Cerebellar nuclear complex (tissue), 1 donor: ENCODE data around the gene ZNF660.

Experiments used
- DNase-seq, 2 experiments: peaks; one replicate each; lab custom pipeline; 2025; lab: John Stamatoyannopoulos, UW

ZNF660 gene

DNA sequence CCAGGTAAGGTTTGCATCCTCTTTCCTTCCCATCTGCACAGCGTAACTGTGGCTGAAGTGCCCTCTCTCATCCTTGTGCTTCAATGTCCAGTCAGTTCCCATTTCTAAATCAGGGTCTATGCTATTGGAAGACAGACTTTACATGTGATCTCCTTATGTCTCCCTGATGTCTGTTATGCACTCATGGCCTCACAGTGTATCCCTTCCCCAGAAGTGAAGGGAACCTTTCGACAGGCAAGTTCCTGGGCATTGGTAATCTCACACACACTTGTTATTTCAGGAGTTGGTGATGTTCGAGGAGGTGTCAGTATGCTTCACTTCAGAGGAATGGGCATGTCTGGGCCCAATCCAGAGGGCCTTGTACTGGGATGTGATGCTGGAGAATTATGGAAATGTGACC lies 47.4 kb downstream of the ZNF660 start:
- no peak for DNase-seq

DNA sequence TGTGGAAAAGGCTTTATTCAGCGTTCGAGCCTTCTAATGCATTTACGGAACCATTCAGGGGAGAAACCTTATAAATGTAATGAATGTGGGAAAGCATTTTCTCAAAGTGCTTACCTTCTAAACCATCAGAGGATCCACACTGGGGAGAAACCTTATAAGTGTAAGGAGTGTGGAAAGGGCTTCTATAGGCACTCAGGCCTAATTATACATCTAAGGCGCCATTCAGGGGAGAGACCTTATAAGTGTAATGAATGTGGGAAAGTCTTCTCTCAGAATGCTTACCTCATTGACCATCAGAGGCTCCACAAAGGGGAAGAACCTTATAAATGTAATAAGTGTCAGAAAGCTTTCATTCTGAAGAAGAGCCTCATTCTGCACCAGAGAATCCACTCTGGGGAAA lies 57.6 kb downstream of the ZNF660 start:
- DNase-seq = no peak

DNA sequence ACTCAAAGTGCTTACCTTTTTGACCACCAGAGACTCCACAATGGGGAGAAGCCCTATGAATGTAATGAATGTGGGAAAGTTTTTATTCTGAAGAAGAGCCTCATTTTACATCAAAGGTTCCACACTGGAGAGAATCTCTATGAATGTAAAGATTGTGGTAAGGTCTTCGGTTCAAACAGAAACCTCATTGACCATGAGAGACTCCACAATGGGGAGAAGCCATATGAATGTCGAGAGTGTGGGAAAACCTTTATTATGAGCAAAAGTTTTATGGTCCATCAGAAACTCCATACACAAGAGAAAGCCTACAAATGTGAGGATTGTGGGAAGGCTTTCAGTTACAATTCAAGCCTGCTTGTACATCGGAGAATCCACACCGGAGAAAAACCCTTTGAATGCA lies 58.3 kb downstream of the ZNF660 start:
- DNase-seq = no peak

DNA sequence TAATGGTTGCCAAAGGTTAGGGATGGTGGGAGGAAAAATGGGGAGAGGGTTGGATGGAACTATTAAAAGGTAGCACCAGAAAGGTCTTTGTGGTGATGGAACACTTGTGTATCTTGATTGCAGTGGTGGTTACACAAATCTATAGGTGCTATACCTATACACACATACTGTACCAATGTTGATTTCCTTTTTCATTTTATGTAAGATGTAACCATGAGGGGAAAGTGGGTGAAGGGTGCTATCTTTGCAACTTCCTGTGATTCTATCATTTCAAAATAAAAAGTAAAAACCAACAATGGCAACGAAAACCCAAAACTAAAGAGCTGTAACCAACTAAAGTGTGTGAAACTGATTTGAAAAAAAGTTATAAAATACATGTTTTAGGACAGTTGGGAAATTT lies 63.0 kb downstream of the ZNF660 start:
- no peak for DNase-seq

DNA sequence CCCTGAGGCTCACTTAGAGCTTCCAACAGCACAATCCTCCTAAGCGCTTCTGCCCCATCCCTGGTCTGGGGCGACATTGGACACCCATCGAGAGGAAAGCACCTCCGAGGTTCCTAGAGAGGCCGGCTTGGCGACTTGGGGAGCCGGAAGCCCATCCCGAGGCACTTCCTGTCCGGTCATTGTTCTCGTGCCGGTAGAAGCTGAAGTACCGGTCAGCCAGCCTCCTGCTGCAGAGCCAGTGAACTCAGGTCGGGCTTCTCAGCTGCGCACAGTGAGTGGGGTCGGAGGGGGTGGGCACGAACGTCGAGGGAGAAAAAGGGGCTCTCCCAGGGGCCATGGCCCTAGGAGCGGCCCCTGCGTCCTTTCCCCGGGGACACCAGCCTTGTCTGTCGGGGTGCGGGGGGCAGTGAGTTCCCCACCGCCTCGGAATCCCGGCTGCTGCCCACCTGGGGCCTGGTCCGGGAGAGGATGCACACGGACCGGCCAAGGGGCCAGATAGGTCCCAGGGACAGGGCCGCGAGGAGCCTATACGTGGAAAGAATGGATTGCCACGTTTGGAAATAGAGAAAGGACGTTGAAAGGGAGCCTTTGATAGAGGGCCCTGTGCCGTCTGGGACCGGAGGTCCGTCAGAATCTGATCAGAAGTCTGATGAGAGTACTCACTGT lies 63.9 kb downstream of the ZNF660 start, which contains the start of gene ZNF35:
Gene ZNF35, plus strand, starts transcription at position 169 of the 666 bp plus-strand sequence. CDS start 2,336 bp downstream, outside the sequence.
- DNase-seq = peak in 1 of 2 experiments; percentile 44
